HG02759 (cell line): ENCODE results near the gene C1orf210.

ENCODE experiments used
- ATAC-seq: cut with Tn5 transposase; IDR thresholded peaks from one replicate; pipeline ENCODE4 v1.9.1; 2021; ENCODE audit warnings: mild to moderate bottlenecking, moderate library complexity; ENCODE audit not compliant: unreplicated experiment

The C1orf210 gene

DNA sequence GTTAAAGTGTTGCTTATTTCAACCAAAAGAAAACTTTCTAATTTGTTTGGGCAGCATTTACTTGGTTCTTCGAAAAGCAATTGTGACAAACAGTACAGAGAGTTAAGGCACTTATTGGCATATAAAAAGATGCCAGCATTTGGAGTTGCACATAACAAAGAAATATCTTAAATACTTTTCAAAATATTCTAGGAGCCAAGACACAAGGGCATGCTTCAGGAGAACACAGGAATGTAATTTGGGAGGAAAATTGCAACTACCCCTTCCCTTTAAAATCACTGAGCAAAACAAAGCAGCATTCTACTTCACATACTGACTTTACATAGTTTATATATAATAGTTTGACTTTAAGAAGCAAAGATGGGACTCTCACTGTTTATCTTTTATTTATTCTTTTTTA lies 10.8 kb upstream of the C1orf210 start:
- no peak for ATAC-seq

DNA sequence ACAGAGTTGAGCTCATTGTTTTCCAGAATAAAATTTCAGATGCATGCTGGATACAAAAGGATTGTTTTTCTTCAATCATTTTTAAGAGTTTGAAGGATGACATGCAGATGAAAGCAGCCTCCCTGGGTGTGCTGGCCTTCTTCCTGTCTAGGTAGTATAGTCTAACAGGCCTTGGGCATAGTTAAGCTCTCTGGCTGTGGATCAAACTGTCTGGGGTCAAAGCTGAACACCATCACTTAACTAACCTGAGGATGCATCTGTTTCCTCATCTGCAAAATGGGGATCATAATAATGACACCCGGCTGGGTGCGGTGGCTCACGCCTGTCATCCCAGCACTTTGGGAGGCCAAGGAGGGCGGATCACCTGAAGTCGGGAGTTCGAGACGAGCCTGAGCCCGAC lies 9.4 kb upstream of the C1orf210 start:
- no peak for ATAC-seq

DNA sequence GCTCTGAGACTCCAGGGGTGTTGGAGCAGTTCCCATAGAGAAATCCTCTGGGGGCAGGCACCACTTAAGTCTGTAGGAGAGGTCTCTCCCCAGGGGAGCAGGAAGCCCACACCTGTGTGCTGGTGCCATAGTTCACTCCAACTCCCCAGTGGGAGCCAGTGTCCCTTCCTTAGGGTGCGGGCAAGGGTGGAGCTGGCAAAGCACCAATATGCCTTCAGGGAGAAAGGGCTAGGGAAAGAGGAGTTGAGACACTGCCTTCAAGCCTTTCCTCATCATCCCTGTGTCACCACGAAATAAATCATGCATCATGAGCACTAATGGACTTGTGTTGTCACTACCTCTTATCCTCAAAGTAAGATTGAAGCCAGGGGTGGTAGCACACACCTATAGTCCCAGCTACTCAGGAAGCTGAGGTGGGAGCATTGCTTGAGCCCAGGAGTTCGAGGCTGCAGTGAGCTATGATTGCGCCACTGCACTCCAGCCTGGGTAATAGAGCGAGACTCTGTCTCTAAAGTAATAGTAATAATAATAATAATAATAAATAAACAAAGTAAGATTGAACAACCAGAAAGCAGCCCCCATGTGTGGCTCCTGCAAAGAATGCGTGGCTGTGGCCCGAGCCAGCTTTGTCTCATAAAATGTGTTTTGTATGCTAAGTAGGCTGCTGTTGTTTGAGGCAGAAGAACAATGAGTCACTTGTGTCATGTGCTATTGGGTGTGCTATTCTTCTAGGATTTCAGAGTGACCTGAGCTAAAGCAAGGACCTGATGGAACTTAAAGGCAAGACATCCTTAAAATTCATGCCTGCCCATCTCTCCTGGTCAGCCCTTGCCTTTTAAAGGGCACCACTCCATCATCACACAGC lies 8.7 kb upstream of the C1orf210 start:
- no peak for ATAC-seq

DNA sequence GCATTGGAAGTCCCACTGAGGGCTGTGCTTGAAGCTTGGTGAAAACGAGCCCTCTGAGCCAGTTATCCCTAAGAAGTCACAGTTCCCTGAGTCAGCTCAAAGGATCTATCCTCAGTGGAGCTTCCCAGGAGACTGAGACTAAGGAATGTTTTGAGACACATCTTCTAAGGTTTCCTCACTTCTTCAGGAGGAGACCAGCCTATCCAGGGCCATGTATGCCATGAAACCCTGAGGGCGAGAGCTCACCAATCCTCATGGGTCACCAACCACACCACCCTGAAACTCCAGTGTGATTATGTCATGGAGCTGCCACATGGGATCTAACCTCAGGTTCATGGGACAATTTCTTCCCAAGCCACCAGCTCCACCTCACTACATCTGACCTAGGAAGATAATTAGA lies 7.8 kb upstream of the C1orf210 start:
- ATAC-seq = no peak

DNA sequence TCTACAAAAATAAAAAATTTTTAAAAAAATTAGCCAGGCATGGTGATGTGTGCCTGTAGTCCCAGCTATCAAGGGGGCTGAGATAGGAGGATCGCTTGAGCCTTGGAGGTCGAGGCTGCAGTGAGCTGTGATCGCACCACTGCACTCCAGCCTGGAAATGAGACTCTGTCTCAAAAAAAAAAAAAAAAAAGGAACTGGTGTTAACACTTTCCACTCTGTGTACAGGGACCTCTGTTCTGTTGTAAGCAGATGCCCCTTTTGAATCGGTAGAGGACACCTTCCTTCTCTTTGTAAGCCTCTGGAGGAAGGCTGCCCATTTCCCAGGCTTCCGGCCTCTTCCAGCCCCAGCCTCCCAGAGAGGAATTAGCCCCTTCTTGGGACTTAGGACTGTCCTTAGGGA lies 7.3 kb upstream of the C1orf210 start:
- ATAC-seq = no peak

DNA sequence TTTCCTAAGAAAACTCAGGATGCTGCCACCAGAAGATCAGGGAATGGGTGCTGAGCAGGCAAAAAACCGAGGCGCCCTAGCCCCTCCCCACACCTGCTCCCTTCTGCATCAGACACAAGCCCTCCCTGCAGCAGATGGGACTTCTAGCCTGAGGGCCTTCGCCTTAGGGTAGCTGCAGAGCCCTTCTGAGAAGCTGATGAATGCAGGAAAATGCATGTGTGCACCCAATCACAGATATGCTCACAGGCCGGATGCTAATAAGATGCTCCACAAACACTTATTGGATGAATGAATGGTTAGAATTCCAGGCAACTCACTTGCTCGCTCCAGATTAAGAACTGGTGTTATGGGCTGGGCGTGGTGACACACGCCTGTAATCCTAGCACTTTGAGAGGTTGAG lies 6.8 kb upstream of the C1orf210 start:
- ATAC-seq = no peak

DNA sequence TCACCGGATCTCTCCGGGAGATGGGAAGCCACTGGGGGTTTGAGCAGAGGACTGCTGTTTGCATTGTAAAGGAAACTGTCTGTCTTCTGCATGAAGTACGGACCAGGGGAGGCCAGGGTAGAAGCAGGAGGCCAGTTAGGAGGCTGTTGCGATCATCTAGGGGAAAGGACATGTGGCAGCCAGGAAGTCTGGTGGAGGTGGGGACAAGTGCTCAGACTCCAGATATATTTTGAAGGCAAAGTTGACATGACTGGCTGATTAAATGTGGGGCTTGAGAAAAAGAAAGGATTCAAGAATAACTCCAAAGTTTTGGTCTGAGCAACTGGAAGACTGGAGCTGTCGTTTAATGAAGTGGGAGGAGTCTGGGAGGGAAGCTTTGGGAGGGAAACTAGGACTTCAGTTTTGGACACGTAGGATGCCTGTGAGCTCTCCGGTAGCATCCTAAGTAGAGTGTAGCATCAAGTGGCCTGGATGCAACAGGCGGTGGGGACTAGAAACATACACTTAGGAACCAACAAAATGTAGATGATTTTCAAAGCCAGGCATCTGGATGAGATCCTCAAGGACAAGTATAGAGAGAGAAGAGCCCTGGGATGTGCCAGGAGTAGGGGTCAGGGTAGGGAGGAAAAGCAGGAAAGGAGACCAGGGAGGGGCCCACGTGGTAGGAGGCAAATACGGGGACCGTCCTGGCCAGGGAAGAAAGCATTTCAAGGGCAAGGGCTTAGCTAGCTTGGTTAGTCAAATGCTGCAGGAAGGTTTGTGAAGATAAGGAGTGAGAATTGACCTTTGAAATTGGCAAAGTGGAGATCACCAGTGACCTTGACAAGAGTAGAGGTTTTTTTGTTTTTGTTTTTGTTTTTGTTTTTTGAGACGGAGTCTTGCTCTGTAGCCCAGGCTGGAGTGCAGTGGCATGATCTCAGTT lies 3.7 kb upstream of the C1orf210 start:
- no peak for ATAC-seq

DNA sequence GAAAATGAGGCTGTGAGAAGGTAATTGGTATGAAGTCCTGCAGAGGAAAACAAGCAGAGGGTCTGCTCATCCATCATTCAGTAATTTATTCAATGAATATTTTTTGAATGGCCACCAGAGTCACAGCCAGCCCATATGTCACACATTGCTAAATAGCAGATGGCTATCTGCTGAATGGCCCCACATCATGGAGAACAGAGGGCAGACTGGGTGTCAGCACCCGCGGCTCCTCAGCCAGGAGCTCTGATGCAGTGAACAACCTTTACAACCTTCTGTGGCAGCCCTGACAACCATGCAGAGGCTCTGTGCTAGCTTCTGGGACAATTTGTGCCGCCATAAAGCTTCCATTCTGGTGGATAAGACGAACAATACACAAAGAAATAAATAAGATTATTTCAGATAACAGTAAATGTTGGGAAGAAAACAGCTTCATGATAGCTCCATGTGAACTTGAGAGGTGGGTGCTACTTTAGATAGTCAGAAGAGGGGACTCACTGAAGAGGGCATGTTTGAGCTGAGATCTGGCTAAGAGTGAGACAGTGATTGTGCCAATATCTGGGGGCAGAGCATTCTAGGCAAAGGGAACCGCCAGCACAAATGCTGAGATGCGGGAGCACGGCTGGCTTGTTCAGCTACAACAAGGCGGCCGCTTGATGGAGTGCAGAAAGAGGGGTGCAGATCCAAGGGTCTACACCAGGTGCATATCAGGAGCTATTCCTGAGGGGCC lies 2.8 kb upstream of the C1orf210 start:
- ATAC-seq = no peak

DNA sequence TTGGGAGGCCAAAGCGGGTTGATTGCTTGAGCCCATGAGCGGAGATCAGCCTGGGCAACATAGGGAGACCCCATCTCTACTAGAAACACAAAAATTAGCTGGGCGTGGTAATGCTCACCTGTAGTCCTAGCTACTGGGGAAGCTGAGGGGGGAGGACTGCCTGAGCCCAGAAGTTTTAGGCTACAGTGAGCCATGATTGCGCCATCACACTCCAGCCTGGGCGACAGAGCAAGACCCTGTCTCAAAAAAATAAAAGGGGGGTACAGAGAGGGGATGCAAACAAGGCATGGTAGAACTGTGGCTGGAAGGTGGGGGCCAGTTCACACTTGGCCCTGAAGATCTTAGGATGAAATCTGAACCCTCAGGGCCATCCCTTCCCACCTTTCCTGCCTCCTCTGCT lies 1.2 kb upstream of the C1orf210 start:
- ATAC-seq = no peak

DNA sequence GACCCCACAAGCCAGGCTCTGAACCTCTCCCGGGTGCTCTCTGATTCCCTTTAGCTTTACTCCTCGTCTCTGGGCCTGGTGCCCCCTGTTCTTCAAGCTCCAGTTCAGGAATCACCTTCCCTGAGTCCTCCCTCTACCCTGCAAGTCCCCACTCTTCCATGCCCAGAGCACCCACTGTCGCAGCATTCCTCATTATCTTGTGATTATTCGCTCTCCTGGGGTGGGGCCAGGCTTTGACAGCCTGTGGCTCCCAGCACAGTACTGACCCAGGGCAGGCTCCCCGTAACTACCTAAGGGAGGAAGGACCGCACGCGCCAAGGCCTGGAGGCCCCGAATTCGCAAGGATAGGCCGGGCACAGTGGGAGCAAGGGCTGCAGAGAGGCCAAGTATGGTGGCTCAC lies 734 bp upstream of the C1orf210 start:
- no peak for ATAC-seq

DNA sequence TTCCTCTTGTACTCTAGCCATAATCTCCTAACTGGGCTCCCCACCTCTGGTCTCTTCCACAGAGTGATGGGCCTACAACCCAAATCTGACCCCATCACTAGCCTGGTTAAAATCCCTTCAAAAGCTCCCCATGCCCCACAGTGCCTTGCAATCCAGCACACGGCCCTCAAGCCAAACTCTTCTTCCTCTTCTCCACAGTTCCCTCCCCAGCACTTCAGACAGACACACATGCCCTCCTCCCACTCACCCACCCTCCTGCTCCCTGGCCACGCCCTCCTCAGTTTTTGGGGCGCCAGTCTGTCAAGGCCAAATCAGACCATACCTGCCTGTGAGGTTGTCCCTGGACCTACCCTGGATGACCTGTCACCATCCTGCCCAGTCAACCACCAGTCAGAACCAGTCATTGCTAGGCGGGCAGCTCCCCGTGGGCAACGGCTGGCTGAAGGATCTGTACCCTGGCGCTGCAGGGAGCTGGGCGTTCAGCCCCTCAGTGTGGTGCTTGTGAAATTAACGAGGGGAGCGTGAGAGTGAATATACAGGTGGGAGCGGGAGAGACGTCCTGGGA lies 753 bp downstream of the C1orf210 start:
- ATAC-seq = no peak

DNA sequence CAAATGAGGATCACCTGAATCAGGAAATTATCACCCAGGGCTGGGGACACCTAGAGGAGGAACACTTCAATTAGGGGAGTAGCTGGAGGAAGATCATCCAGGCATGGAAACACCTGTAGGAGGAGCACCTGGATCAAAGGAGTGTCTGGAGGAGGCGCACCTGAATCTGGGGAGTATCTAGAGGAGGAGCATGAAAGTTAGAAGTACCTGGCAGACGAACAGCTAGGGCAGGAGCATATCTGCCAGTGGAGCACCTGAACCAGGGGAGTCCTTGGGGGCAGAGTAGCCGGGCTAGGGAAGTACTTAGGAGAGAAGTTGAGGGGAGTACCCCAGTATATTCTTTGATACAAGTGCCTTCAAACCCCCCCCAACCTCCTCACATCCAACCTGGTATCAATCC lies 1.3 kb downstream of the C1orf210 start:
- ATAC-seq = no peak

DNA sequence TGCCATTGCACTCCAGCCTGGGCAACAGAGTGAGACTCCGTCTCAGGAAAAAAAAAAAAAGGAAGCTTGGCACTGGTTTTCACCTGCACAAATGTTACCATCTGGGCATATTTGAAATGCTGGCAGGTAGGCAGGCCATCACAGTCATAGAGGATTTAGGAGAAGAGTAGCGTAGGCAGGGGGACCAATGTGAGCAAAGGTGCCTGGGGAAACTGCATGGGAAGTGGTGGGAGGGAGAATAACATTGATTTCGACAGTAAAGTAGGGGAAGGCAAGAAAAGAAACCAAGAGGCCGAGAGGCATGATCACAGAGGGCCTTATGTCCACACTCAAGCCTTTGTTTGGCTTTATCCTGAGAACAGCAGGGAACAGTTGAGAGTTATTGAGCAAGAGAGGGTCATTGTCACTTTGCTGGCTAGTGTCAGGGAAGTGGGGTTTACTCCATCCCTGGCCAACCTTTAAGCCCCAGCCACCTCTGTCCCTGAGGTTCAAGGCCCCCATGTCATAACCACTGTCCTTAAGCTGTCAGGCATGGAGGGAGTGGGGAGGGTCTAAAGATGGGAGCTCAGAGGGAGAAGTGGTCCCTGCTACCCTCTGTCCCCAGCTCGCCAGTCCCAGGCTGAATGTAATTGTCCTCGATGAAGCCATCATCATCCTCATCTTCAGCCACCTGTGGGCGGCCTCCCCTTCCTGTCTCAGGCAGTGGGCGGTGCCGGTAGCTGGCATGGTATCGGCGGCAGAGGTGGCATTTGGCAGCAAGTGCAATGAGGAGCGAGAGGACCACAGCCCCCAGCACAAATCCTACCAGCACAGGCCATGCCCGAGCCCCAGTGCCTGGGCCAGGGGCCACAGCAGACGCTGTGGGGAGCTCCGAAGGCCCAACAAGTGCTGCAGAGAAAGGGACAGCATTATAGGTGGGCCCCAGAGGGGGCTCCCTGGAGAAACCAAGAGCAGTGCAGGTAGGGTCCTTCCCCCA lies 2.9 kb downstream of the C1orf210 start:
- no peak for ATAC-seq

DNA sequence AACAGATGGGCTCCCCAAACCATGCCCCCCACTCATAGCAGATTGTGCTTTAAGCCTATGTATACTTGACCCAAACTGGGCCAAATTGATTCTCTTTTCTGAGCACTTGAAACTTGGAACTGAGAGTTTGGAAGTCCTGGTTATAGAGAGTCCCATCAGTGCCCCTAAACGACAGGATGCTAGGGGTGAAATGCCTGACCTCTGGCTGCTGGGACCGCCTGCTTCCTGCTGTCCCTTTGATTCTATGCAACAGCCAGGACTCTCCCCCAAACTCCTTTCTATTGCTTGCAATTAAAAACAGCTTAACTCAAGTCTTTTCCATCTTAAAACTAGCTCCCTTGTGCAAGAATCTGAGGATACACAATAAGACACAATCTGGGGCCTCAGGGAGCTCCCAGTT lies 4.7 kb downstream of the C1orf210 start:
- ATAC-seq = no peak

DNA sequence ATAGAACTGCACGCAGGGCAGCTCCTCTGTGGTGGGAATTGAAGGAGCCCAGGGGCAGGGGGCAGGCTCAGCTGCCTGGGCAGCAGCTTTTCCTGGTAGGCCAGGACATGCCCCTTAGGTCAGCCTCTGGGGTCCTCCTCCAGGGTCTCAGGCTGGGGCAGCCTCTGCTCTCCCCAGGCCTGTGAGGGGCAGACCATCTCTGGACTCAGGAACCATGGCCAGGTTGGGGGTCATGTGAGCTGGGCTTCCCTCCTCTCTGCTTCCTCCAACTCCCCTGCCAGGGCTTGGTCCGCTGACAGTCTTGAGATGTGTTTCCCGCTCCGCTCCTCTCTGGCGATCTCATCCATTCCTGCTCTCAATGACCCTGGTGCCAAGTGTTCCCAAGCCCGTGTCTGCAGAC lies 5.7 kb downstream of the C1orf210 start:
- ATAC-seq = no peak

DNA sequence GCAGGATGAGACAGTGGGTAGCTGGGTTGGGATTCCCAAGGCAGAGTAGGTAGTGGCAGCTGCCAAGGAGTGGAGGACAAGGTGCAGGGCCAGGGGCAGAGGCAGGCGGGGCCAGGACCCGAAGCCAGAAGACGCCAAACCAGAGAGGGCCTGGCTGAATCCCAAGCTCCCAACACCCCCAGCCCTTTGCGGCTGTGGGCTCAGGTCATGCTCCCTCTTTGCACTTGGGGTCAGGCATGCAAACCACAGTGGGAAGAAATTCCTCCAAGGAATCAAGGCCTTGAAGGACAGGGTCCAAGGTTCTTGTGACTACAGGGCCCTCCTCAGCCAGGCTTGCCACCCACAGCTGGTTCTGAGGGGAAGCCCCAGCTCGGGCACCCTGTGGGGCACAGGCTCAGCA lies 6.2 kb downstream of the C1orf210 start:
- ATAC-seq = no peak

DNA sequence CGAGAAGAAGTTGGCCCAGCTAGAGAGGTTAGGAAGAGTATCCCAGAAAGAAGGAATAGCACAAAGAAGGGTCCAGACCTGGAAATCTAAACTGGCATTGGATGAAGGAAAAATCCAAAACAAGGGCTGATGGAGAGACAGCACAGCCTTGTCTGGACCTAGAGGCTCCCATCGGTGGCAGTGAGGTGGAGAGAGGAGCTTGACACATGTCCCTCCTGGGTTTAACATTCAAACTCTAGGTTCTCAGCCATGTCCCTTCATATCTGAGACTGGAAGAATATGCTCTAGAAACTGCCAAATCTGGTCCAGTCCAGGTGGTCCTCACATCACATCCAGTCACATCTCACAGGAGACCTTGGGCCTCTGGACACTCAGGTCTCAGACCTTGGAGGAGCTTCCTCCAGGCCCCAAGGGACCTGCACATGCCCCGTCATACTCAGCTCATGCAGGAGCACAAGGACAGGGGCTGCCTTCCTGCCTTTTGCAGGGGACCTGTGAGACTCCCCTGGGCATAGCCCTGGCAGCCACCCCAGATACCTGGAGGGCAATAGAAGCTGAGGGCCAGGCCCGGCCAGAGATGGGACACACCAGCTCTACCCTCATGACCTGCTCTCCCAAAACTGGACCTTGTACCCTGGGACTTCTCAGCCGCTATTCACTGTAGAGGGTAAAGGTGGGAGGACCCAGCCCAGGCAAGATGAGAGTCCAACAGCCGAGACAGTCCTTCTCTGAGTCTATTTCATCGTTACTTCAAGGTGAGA lies 8.1 kb downstream of the C1orf210 start:
- no peak for ATAC-seq

DNA sequence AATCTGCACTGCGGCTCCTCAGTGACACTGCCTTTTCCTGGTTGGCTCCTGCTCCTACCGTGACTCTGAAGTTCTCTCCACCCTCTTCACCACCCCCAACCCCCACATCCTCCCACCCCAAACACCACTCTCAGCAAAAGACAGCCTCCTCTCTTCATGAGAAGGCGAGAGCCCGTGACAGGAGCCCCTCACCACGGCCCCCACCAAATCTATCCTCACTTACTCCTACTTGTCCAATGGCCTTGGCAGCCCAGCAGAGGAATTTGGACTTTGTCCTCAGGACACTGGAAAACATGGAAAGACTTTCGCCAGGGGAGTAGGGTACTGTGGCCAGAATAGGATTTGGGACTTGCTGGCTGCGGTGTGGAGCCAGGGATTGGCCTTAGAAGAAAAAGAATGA lies 8.7 kb downstream of the C1orf210 start:
- ATAC-seq = no peak
